ENCODE data around the gene NUP93. TPM values are rescaled to one million over a fixed set of nuclear protein-coding genes. Genes with fewer than 3 reads are reported as not detected.

NUP93 gene
- total and polyA plus RNA-seq, 2 donors: 58.3 to 85.9 TPM

DNA sequence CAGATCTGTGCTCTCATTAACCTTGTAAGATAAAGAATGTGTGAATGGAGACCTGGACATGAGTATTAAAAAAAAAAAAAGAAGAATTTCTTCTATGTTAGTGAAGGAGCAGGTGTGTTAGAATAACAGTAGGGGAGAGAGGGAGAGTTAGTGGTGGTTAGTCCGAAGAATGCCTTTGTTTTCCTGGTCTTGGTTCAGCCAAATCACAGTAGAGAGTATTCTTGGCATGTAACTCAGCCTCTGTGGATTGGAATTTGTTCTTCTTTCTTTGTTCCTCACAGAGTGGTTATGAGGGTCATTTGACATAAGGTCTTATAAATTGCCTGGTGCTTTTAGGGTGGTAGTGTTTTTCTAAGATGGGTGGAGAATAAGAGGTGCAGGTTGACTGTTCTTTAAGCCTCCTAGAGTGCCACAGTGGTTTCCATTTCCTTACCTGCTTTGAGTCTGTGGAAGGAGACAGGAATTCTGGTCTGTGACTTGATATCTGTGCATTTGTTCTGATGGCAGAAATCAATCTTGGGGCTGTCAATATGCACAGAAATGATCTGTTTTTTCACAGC, 17.6 kb downstream of the NUP93 start:
- no peak for DNase-seq (ENCODE audit: low read depth in 6 of 9, low spot score in 9 of 9)
- no peaks in the 10 kb centered on the region for H3K9me3 ChIP-seq (ENCODE audit: control insufficient read depth in 2 of 2, insufficient read depth in 1 of 2, low read length in 1 of 2)
- H3K27me3 ChIP-seq (ENCODE audit: control insufficient read depth in 2 of 2, insufficient read depth in 1 of 2, low read length in 1 of 2): no peaks in the 10 kb centered on the region
- WGBS: 93% methylated on average over 1 of the region's 1 CpG
- H3K36me3 ChIP-seq (ENCODE audit: control insufficient read depth in 2 of 2, insufficient read depth in 2 of 2, low read length in 1 of 2): peaks cover 18 to 27% of the 10 kb centered on the region in 2 donors
- H3K4me3 ChIP-seq (ENCODE audit: low read length in 2 of 2): no peak overlapping the region
- no peak overlapping the region for H3K27ac ChIP-seq (ENCODE audit: low read depth in 1 of 2, low read length in 1 of 2)
- peaks cover 0 to 9% of the 10 kb centered on the region in 2 donors for H3K4me1 ChIP-seq (ENCODE audit: control insufficient read depth in 2 of 2, insufficient read depth in 2 of 2, low read length in 2 of 2)

DNA sequence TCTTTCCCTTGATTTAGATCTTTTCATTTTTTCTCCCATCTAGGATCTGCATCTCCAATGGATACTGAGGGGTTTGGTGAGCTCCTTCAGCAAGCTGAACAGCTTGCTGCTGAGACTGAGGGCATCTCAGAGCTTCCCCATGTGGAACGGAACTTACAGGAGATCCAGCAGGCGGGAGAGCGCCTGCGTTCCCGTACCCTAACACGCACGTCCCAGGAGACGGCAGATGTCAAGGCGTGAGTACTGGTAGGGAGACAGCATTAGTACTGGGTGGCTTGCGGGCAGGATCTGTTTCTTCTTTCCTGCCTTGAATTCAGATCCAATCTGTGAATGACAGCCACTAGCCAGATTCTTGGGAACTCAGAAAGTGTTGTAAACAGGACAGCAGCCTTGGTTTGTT, 18.3 kb downstream of the NUP93 start:
- no peak overlapping the region for H3K4me3 ChIP-seq (ENCODE audit: low read length in 2 of 2)
- WGBS: 98% methylated on average over 10 of the region's 10 CpGs
- no peak overlapping the region for H3K27ac ChIP-seq (ENCODE audit: low read depth in 1 of 2, low read length in 1 of 2)
- H3K4me1 ChIP-seq (ENCODE audit: control insufficient read depth in 2 of 2, insufficient read depth in 2 of 2, low read length in 2 of 2): peaks cover 0 to 7% of the 10 kb centered on the region in 2 donors
- H3K9me3 ChIP-seq (ENCODE audit: control insufficient read depth in 2 of 2, insufficient read depth in 1 of 2, low read length in 1 of 2): no peaks in the 10 kb centered on the region
- peaks cover 18 to 27% of the 10 kb centered on the region in 2 donors for H3K36me3 ChIP-seq (ENCODE audit: control insufficient read depth in 2 of 2, insufficient read depth in 2 of 2, low read length in 1 of 2)
- H3K27me3 ChIP-seq (ENCODE audit: control insufficient read depth in 2 of 2, insufficient read depth in 1 of 2, low read length in 1 of 2): no peaks in the 10 kb centered on the region
- no peak for DNase-seq (ENCODE audit: low read depth in 6 of 9, low spot score in 9 of 9)

DNA sequence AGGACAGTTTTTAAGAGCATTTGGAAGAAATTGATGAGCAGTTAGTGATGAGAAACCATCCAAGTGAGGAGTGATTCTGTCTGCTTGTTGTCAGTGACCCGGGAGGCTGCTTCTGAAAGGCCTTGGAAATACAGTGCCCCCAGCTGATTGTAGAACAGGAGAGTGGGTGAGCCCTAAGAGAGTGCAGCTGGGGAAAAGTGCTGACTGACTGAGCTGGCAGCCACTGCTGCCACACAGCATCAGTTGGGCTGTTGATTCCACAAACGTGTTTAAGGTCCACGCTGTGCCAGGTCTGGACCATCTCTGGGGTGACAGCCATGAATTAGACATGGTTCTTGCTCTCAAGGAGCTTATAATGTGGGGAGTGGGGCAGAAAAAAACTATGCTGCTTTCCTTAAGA, 18.9 kb downstream of the NUP93 start:
- DNase-seq (ENCODE audit: low read depth in 6 of 9, low spot score in 9 of 9): no peak
- Histone ChIP-seq H3K9me3 (ENCODE audit: control insufficient read depth in 2 of 2, insufficient read depth in 1 of 2, low read length in 1 of 2) (peaks cover 0 to under 1% of the 10 kb centered on the region in 2 donors), H3K27ac (ENCODE audit: low read depth in 1 of 2, low read length in 1 of 2) (no peak overlapping the region), H3K4me1 (ENCODE audit: control insufficient read depth in 2 of 2, insufficient read depth in 2 of 2, low read length in 2 of 2) (peaks cover 0 to 7% of the 10 kb centered on the region in 2 donors), H3K36me3 (ENCODE audit: control insufficient read depth in 2 of 2, insufficient read depth in 2 of 2, low read length in 1 of 2) (peaks cover 18 to 27% of the 10 kb centered on the region in 2 donors), H3K27me3 (ENCODE audit: control insufficient read depth in 2 of 2, insufficient read depth in 1 of 2, low read length in 1 of 2) (no peaks in the 10 kb centered on the region), H3K4me3 (ENCODE audit: low read length in 2 of 2) (no peak overlapping the region)
- WGBS: 99% methylated on average over 3 of the region's 3 CpGs

DNA sequence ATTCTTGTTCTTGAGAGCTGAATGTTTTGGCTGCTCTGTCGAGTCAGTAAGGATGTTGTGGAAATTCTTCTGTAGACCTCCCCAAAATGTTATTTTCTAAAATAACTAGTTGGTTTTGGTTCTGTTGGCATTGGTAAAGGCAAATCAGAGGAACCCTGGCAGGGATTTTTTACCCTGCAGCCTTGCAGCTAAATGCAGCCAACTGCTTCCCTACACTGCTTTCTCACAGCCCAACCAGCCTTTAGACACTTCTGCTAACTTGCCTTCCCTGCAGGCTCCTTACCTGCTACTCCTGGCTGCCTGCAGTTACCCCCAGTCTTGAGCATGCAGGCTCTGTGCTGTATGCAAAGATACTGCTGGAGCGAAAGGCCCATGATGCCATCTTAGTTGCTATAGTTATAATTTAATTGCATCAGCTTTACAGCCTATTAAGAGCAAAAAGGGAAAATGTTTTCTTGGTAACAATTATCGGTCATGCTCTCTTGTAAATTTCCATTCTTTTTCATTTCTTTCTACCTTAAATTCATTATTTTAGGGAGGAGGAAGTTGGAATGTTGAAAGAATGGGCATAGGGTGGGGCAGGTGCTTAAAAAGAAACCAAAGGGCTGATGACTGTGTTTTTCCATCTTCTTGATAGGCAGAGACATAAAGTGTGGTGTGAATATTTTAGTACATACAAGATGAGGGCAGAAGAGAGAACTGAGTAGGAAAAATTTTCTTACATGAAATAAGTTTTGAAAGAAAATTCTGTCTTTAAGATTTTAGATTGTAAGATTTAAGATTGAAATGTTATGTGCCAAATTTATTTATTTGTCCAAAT, 20.0 kb downstream of the NUP93 start:
- Histone ChIP-seq H3K27me3 (ENCODE audit: control insufficient read depth in 2 of 2, insufficient read depth in 1 of 2, low read length in 1 of 2) (no peaks in the 10 kb centered on the region), H3K4me1 (ENCODE audit: control insufficient read depth in 2 of 2, insufficient read depth in 2 of 2, low read length in 2 of 2) (peaks cover 0 to 4% of the 10 kb centered on the region in 2 donors), H3K36me3 (ENCODE audit: control insufficient read depth in 2 of 2, insufficient read depth in 2 of 2, low read length in 1 of 2) (peaks cover 23 to 32% of the 10 kb centered on the region in 2 donors), H3K9me3 (ENCODE audit: control insufficient read depth in 2 of 2, insufficient read depth in 1 of 2, low read length in 1 of 2) (peaks cover 0 to 9% of the 10 kb centered on the region in 2 donors), H3K4me3 (ENCODE audit: low read length in 2 of 2) (no peak overlapping the region), H3K27ac (ENCODE audit: low read depth in 1 of 2, low read length in 1 of 2) (no peak overlapping the region)
- no peak for DNase-seq (ENCODE audit: low read depth in 6 of 9, low spot score in 9 of 9)
- whole genome bisulfite sequencing: 97% methylated on average over 3 of the region's 3 CpGs

DNA sequence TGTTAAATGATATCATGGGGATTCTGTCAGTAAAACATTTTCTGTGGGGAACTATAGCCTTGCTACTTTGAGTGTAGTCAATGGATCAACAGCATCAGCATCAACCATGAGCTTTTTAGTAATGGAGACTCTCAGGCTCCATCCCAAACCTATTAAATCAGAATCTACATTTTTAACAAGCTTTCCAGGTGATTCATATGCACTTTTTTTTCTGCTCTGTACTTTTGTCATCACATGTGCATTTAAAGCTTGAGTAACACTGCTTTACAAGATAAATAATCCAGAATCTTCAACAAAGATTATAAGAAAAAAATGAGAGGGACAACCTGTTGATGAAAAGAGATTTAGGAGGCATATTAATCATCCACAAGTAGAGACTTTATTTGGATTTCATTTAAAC, 23.5 kb downstream of the NUP93 start:
- peaks cover 0 to 9% of the 10 kb centered on the region in 2 donors for H3K9me3 ChIP-seq (ENCODE audit: control insufficient read depth in 2 of 2, insufficient read depth in 1 of 2, low read length in 1 of 2)
- no peak overlapping the region for H3K4me3 ChIP-seq (ENCODE audit: low read length in 2 of 2)
- no peaks in the 10 kb centered on the region for H3K4me1 ChIP-seq (ENCODE audit: control insufficient read depth in 2 of 2, insufficient read depth in 2 of 2, low read length in 2 of 2)
- H3K36me3 ChIP-seq (ENCODE audit: control insufficient read depth in 2 of 2, insufficient read depth in 2 of 2, low read length in 1 of 2): peaks cover 18 to 29% of the 10 kb centered on the region in 2 donors
- no peak overlapping the region for H3K27ac ChIP-seq (ENCODE audit: low read depth in 1 of 2, low read length in 1 of 2)
- DNase-seq (ENCODE audit: low read depth in 6 of 9, low spot score in 9 of 9): no peak
- no peaks in the 10 kb centered on the region for H3K27me3 ChIP-seq (ENCODE audit: control insufficient read depth in 2 of 2, insufficient read depth in 1 of 2, low read length in 1 of 2)

- H3K4me1 ChIP-seq (ENCODE audit: control insufficient read depth in 2 of 2, insufficient read depth in 2 of 2, low read length in 2 of 2): no peaks in the 10 kb centered on the region
- H3K36me3 ChIP-seq (ENCODE audit: control insufficient read depth in 2 of 2, insufficient read depth in 2 of 2, low read length in 1 of 2): peaks cover 9 to 21% of the 10 kb centered on the region in 2 donors
- H3K27ac ChIP-seq (ENCODE audit: low read depth in 1 of 2, low read length in 1 of 2): no peak overlapping the region
- peaks cover 0 to 9% of the 10 kb centered on the region in 2 donors for H3K9me3 ChIP-seq (ENCODE audit: control insufficient read depth in 2 of 2, insufficient read depth in 1 of 2, low read length in 1 of 2)
- no peak overlapping the region for H3K4me3 ChIP-seq (ENCODE audit: low read length in 2 of 2)
- no peak for DNase-seq (ENCODE audit: low read depth in 6 of 9, low spot score in 9 of 9)
- H3K27me3 ChIP-seq (ENCODE audit: control insufficient read depth in 2 of 2, insufficient read depth in 1 of 2, low read length in 1 of 2): no peaks in the 10 kb centered on the region
Observed at GRCh38 chr16:56755038-56755437, 25.1 kb downstream of the NUP93 start.

DNA sequence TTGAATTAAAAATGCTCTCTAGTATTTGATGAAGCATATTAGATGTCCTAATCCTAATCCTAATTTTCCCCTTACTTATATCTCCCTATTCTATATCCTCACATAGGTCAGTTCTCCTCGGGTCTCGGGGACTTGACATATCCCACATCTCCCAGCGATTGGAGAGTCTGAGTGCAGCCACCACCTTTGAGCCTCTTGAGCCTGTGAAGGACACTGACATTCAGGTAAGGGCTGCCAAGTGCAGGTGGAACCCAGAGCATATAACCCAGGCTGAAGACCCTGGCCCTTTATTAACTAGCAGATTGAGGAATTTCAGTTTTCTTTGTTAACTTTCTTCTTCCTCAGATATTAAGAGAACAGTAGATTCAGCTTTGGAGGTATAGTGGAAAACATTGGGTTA, 28.5 kb downstream of the NUP93 start:
- 100% methylated on average over 3 of the region's 3 CpGs for WGBS
- Histone ChIP-seq H3K36me3 (ENCODE audit: control insufficient read depth in 2 of 2, insufficient read depth in 2 of 2, low read length in 1 of 2) (peaks cover 13 to 37% of the 10 kb centered on the region in 2 donors), H3K9me3 (ENCODE audit: control insufficient read depth in 2 of 2, insufficient read depth in 1 of 2, low read length in 1 of 2) (peaks cover 0 to 9% of the 10 kb centered on the region in 2 donors), H3K4me3 (ENCODE audit: low read length in 2 of 2) (no peak overlapping the region), H3K27ac (ENCODE audit: low read depth in 1 of 2, low read length in 1 of 2) (no peak overlapping the region), H3K27me3 (ENCODE audit: control insufficient read depth in 2 of 2, insufficient read depth in 1 of 2, low read length in 1 of 2) (no peaks in the 10 kb centered on the region), H3K4me1 (ENCODE audit: control insufficient read depth in 2 of 2, insufficient read depth in 2 of 2, low read length in 2 of 2) (no peaks in the 10 kb centered on the region)
- DNase-seq (ENCODE audit: low read depth in 6 of 9, low spot score in 9 of 9): no peak

DNA sequence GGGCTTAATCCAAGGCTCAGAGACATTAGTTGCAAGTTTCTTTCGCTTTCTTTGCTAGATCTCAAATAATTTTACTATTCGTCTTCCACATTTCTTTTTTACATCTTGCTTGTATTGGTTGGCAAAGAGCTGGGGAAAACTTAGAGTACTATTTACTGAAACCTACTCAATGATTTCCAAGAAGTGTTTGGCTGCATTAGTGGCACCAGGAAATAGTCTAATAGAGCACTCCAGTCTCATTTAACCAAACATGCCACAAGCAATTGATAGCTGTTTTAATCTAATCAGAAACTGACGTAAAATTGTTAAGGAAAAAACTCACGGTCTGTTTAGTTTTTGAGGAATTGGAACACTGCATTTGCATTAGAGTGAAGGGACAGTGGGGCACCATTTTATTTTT, 29.0 kb downstream of the NUP93 start:
- no peak overlapping the region for H3K27ac ChIP-seq (ENCODE audit: low read depth in 1 of 2, low read length in 1 of 2)
- WGBS: 96% methylated on average over 4 of the region's 4 CpGs
- peaks cover 13 to 36% of the 10 kb centered on the region in 2 donors for H3K36me3 ChIP-seq (ENCODE audit: control insufficient read depth in 2 of 2, insufficient read depth in 2 of 2, low read length in 1 of 2)
- no peaks in the 10 kb centered on the region for H3K4me1 ChIP-seq (ENCODE audit: control insufficient read depth in 2 of 2, insufficient read depth in 2 of 2, low read length in 2 of 2)
- peaks cover 0 to 8% of the 10 kb centered on the region in 2 donors for H3K9me3 ChIP-seq (ENCODE audit: control insufficient read depth in 2 of 2, insufficient read depth in 1 of 2, low read length in 1 of 2)
- no peaks in the 10 kb centered on the region for H3K27me3 ChIP-seq (ENCODE audit: control insufficient read depth in 2 of 2, insufficient read depth in 1 of 2, low read length in 1 of 2)
- no peak for DNase-seq (ENCODE audit: low read depth in 6 of 9, low spot score in 9 of 9)
- no peak overlapping the region for H3K4me3 ChIP-seq (ENCODE audit: low read length in 2 of 2)

DNA sequence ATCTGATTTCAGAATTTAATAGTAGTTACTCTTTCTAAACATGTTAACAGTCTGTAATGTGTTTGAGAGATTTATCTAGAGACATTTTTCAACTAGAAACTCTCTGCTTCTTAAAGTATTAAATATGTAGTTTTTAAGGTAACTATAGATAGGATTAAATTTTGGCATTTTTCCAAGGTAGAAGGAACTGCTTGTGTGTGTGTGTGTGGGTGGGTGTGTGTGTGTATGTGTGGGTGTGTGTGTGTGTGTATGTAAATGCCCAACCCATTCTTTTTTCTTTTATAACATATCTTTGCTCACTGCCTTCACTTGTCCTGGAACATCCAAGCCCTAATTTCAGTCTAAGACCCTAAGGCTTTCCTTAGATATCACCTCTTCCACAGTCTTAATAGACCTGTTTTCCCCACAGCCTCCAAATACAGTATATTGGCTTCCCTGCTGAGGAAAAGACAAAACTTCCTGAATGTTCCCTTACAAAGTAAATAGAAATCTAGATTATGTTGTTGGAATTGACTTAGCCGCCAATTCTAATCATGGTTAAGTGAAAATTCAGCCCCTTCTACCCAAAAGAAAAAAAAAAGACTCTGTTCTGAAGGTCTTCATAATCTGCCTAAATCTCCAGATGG, 33.5 kb downstream of the NUP93 start:
- DNase-seq (ENCODE audit: low read depth in 6 of 9, low spot score in 9 of 9): no peak
- Histone ChIP-seq H3K4me1 (ENCODE audit: control insufficient read depth in 2 of 2, insufficient read depth in 2 of 2, low read length in 2 of 2) (no peaks in the 10 kb centered on the region), H3K9me3 (ENCODE audit: control insufficient read depth in 2 of 2, insufficient read depth in 1 of 2, low read length in 1 of 2) (no peaks in the 10 kb centered on the region), H3K36me3 (ENCODE audit: control insufficient read depth in 2 of 2, insufficient read depth in 2 of 2, low read length in 1 of 2) (peaks cover 13 to 39% of the 10 kb centered on the region in 2 donors), H3K27me3 (ENCODE audit: control insufficient read depth in 2 of 2, insufficient read depth in 1 of 2, low read length in 1 of 2) (no peaks in the 10 kb centered on the region), H3K27ac (ENCODE audit: low read depth in 1 of 2, low read length in 1 of 2) (no peak overlapping the region), H3K4me3 (ENCODE audit: low read length in 2 of 2) (no peak overlapping the region)
- WGBS: 100% methylated on average over 1 of the region's 1 CpG

All from thymus (tissue), 11 donors.